Measurements from ENCODE around the gene PTCH2. TPM values are rescaled to one million over a fixed set of nuclear protein-coding genes. Genes with fewer than 3 reads are reported as not detected.
A peak's percentile ranks its signal among the peaks of the same experiment; 100 is the strongest.

Gene PTCH2
- total and polyA plus RNA-seq, 2 of the 13 experiments (the other 11 are each of a cell fraction or from before 2014, with no cell fraction given) = 0.60 to 1.5 TPM

DNA sequence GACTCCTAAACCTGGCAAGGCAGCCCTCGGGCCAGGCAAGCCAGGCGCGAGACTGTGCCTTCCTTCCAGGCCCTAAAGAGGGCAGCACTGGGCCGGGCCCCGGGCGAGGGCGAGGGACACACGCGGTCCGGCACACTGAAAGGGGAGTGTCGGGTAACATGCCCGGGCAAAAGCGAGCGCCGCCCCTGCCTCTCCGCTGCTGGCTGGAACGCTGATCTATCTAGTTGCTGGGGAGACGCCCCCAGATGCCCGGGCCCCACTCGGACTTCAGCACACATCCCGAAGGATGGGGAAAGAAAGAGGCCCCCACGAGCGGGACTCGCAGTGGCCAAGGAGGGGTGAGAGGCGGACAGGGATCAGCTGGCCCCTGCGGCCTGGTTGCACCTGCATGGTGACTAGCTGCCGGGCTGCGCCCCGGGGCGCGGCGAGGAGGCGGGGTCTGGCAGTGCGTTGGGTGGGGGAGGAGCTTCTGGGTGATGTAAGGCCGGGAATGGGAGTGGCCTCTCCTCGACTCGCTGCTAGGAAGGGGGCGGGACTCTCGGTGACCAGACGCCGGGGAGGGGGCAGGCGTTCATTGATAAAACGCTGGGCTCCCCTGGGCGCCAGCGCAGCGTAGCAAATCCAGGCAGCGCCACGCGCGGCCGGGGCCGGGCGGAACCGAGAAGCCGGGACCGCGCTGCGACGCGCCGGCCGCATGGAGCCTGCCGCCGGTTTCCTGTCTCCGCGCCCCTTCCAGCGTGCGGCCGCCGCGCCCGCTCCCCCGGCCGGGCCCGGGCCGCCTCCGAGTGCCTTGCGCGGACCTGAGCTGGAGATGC, 43.1 kb downstream of the PTCH2 start, which contains the start of gene PLK3 (continued):
- TF ChIP-seq, protein P1, sequence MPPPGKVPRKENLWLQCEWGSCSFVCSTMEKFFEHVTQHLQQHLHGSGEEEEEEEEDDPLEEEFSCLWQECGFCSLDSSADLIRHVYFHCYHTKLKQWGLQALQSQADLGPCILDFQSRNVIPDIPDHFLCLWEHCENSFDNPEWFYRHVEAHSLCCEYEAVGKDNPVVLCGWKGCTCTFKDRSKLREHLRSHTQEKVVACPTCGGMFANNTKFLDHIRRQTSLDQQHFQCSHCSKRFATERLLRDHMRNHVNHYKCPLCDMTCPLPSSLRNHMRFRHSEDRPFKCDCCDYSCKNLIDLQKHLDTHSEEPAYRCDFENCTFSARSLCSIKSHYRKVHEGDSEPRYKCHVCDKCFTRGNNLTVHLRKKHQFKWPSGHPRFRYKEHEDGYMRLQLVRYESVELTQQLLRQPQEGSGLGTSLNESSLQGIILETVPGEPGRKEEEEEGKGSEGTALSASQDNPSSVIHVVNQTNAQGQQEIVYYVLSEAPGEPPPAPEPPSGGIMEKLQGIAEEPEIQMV (CRISPR knock-in tag; IDR thresholded peaks at IDR 0.05; ENCODE audit: low read depth) = peak; percentile 93
- TF ChIP-seq ARHGAP35 (CRISPR knock-in tag; IDR thresholded peaks at IDR 0.05; ENCODE audit: borderline replicate concordance) = no peak
- peak; percentile 51 for TF ChIP-seq GATAD1 (CRISPR knock-in tag; IDR thresholded peaks at IDR 0.05)
- no peak for TF ChIP-seq TERF1 (CRISPR knock-in tag; IDR thresholded peaks at IDR 0.05)
- TF ChIP-seq NFRKB (IDR thresholded peaks at IDR 0.05) = no peak
- peak; percentile 98 for TF ChIP-seq YEATS4 (CRISPR knock-in tag; IDR thresholded peaks at IDR 0.05; ENCODE audit: borderline replicate concordance)
- TF ChIP-seq, protein P2, sequence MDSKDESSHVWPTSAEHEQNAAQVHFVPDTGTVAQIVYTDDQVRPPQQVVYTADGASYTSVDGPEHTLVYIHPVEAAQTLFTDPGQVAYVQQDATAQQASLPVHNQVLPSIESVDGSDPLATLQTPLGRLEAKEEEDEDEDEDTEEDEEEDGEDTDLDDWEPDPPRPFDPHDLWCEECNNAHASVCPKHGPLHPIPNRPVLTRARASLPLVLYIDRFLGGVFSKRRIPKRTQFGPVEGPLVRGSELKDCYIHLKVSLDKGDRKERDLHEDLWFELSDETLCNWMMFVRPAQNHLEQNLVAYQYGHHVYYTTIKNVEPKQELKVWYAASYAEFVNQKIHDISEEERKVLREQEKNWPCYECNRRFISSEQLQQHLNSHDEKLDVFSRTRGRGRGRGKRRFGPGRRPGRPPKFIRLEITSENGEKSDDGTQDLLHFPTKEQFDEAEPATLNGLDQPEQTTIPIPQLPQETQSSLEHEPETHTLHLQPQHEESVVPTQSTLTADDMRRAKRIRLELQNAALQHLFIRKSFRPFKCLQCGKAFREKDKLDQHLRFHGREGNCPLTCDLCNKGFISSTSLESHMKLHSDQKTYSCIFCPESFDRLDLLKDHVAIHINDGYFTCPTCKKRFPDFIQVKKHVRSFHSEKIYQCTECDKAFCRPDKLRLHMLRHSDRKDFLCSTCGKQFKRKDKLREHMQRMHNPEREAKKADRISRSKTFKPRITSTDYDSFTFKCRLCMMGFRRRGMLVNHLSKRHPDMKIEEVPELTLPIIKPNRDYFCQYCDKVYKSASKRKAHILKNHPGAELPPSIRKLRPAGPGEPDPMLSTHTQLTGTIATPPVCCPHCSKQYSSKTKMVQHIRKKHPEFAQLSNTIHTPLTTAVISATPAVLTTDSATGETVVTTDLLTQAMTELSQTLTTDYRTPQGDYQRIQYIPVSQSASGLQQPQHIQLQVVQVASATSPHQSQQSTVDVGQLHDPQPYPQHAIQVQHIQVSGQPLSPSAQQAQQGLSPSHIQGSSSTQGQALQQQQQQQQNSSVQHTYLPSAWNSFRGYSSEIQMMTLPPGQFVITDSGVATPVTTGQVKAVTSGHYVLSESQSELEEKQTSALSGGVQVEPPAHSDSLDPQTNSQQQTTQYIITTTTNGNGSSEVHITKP (CRISPR knock-in tag; IDR thresholded peaks at IDR 0.05; ENCODE audit: low read depth) = 0 out of 2 replicates have a peak, but pooled peaks have one; percentile 54
- TF ChIP-seq ZNF598 (CRISPR knock-in tag; IDR thresholded peaks at IDR 0.05; ENCODE audit: borderline replicate concordance) = peak; percentile 75; the same call in 1 of the 2 replicates
- peak; percentile 88 for TF ChIP-seq ZFY (CRISPR knock-in tag; IDR thresholded peaks at IDR 0.05)
- TF ChIP-seq NCOA2 (CRISPR knock-in tag; IDR thresholded peaks at IDR 0.05) = 0 out of 2 replicates have a peak, but pooled peaks have one; percentile 38
- TF ChIP-seq FOXO1 (CRISPR knock-in tag; IDR thresholded peaks at IDR 0.05) = peak; percentile 52; the same call in 1 of the 2 replicates
- TF ChIP-seq, protein P3, sequence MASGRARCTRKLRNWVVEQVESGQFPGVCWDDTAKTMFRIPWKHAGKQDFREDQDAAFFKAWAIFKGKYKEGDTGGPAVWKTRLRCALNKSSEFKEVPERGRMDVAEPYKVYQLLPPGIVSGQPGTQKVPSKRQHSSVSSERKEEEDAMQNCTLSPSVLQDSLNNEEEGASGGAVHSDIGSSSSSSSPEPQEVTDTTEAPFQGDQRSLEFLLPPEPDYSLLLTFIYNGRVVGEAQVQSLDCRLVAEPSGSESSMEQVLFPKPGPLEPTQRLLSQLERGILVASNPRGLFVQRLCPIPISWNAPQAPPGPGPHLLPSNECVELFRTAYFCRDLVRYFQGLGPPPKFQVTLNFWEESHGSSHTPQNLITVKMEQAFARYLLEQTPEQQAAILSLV (CRISPR knock-in tag; IDR thresholded peaks at IDR 0.05; ENCODE audit: borderline replicate concordance) = peak; percentile 82
- 0 out of 2 replicates have a peak, but pooled peaks have one; percentile 14 for TF ChIP-seq BRF2 (CRISPR knock-in tag; IDR thresholded peaks at IDR 0.05)
- TF ChIP-seq ZNF513 (CRISPR knock-in tag; conservative IDR thresholded peaks at IDR 0.05) = no peak
- TF ChIP-seq ZNF138 (CRISPR knock-in tag; IDR thresholded peaks at IDR 0.05; ENCODE audit: low read depth) = no peak
- TF ChIP-seq KLF9 (CRISPR knock-in tag; IDR thresholded peaks at IDR 0.05; ENCODE audit: low read depth) = peak; percentile 36; the same call in 1 of the 2 replicates
- peak; percentile 98 for TF ChIP-seq MAX (IDR thresholded peaks at IDR 0.05)

Data from HepG2 (cell line).